Subcutaneous adipose tissue (tissue), 4 donors: ENCODE data around the gene HPX. TPM values are rescaled to one million over a fixed set of nuclear protein-coding genes. Genes with fewer than 3 reads are reported as not detected.

Experiments
- total RNA-seq, 4 donors: library from RNA; depleted of rRNA; stranded (reverse); fragments of >200 nt; gene quantifications; one replicate each; pipeline ENCODE4 v1.1.0, GENCODE V29; 2016
- TF ChIP-seq, protein P1 (sequence below): fragments of 450-650 bp; IDR thresholded peaks from one replicate; pipeline ENCODE4 v1.5.1; 2016; ENCODE audit warnings: low read depth, mild to moderate bottlenecking, control low read depth, antibody characterized with exemption, moderate library complexity

The HPX gene
- total RNA-seq, 4 donors from 2014 or later = 0.57 to 2.4 TPM; not detected in 2

DNA sequence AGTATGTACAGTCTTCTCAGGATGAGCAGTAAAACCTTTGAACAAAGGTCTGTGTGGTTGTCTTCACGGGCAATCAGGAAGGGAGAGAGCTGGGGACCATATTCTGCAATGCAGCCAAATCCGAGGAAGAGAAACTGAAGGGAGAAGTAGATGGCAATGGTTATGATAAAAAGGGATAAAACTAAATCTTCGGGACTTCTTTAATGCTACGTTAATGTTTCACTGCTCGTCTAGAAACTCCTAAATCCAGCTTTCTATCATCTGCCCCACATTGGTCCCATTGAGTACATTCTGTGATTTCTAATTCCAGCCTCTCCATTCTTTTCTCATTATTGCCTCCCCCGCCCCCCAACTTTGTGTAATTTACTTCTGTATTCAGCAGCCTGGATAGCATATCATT is 42.2 kb upstream of the HPX start:
- TF ChIP-seq, protein P1, sequence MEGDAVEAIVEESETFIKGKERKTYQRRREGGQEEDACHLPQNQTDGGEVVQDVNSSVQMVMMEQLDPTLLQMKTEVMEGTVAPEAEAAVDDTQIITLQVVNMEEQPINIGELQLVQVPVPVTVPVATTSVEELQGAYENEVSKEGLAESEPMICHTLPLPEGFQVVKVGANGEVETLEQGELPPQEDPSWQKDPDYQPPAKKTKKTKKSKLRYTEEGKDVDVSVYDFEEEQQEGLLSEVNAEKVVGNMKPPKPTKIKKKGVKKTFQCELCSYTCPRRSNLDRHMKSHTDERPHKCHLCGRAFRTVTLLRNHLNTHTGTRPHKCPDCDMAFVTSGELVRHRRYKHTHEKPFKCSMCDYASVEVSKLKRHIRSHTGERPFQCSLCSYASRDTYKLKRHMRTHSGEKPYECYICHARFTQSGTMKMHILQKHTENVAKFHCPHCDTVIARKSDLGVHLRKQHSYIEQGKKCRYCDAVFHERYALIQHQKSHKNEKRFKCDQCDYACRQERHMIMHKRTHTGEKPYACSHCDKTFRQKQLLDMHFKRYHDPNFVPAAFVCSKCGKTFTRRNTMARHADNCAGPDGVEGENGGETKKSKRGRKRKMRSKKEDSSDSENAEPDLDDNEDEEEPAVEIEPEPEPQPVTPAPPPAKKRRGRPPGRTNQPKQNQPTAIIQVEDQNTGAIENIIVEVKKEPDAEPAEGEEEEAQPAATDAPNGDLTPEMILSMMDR = no peak

DNA sequence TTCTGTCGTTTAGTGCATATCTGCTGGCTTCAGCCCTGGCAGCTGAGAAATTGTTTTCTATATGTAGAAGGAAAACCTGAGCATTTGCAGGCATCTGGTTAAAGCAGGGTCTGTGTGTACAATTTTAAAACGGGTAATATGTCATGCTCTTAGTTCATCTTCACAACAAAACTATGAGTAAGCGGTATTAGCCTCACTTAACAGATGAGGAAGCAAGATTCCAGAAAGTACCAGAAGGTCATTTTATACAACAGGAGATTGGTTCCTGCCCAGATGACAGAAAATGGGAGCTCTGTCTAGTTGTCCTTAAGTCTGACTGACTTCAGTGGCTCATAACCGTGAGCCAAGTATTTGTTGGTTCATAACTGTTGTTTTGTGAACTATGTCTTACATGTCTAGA is 41.7 kb upstream of the HPX start:
- TF ChIP-seq, protein P1 = no peak

GRCh38 chr11:6481924-6482275 is 41.1 kb upstream of the HPX start:
- TF ChIP-seq, protein P1 = no peak

DNA sequence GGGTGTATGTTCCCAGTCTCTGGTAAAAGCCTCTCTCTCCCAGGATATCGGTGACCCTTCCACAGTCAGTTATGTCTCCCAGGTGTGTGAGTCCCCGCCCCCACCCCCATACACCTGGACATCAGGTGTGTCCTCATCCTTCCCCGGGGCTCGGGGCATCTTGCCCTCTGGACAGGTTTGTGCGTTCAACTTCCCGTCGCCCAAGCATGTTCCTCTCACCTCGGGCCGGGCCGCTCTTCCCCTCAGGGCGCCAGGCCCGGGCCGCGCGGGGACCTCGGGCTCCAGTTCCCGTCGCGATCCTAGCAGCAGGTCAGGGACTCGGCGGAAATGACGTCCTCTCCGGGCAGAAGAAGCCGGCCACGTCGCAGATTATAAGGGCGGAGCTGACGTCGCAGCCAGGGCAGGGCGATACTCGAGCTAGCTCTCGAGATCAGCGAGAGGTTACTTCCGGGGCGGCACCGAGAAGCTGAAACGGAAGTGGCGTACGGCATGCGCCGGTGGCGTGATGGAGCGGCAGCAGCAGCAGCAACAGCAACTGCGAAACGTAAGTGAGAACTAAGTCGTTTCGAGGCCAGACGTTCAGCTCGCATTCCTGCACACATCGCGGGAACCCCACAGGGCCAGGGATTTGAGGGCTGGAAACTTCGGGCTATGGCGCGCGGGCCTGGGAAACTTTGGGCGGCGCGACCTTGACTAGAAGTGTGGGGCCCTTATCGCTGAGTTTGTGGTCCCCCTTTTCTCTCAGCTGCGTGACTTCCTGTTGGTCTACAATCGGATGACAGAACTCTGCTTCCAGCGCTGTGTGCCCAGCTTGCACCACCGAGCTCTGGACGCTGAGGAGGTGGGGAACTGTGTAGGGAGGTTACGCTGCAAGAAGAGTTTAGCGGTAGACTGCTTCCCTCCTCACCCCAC is 40.5 kb upstream of the HPX start, which contains the start of the genes ARFIP2 and TIMM10B:
ARFIP2 (minus strand) TSS at position 320 of the 912 bp plus-strand sequence. CDS start 910 bp downstream, outside the sequence.
TIMM10B (plus strand) TSS at position 490 of the 912 bp plus-strand sequence; CDS start at position 506, 16 bp downstream.
- TF ChIP-seq, protein P1 = no peak

DNA sequence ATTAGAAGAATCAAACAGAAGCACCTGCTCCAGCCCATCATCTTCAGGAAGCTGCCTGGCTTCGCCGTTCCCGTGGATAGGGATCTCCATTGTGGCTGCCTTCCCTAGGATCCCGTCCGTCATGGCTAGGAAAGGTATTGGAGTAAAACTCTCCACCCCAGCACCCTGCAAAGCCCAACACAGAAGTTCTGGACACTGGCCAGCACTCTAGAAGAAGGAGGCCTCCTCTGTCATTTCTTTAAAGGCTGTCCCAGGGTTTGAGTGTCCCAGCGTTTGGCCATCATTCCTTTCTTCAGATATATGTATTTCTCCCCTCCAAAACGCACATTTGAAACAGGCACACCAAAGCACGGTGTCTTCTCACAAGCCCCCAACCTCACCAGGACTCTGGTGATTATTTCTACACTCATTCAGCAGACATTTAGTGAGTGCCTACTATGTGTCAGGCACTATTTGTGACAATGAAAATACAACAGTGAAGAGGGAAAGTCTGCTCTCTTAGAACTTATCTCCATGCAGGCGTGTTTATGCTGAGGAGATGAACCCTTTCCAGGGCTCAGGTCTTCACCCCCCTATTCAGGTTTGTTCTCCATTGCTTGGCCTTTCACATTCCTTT is 39.6 kb upstream of the HPX start:
- TF ChIP-seq, protein P1 = no peak

DNA sequence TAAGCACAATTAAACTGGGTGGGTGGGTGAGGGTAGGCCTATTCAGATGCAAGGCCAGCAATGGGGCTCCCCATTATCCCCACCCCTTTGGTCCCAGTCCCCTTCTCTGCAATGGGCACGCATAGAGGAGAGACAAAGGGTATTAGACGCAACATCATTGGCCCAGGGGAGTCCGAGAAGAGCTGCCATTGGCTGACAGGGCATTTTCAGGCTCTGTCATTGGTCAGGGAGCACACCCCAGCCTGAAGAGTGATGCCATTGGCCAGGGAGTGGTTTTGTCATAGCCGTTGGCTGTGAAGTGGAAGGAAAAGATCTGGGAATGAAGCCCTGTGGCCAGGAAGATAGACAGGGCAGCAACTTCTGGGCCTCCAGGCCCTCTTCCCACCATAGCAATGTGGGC is 35.8 kb upstream of the HPX start:
- TF ChIP-seq, protein P1 = no peak

DNA sequence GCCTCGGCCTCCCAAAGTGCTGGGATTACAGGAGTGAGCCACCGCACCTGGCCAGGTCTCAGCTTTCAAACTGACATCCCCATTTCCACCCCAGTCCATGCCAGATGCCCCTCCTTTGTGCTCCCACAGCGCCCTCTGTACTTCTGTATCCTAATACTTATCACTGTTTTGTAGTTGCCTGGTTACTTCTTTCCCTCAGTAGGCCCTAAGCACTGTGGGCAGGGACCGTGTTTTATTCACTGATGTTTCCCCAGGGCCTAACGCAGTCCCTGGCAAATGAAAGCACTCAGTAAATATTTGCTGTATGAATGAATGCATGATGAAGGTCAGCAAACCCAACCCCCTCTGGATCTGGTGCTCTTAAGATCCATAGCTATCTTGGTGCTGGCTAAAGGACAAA is 35.1 kb upstream of the HPX start:
- TF ChIP-seq, protein P1 = no peak
